Measurements from ENCODE around the gene GPR148. TPM values are rescaled to one million over a fixed set of nuclear protein-coding genes. Genes with fewer than 3 reads are reported as not detected.
A peak's percentile ranks its signal among the peaks of the same experiment; 100 is the strongest.

Gene GPR148
- total and polyA plus RNA-seq, 2 of the 8 experiments (the other 6 are each of a cell fraction or from before 2014, with no cell fraction given): 0.05 TPM; not detected in 1

DNA sequence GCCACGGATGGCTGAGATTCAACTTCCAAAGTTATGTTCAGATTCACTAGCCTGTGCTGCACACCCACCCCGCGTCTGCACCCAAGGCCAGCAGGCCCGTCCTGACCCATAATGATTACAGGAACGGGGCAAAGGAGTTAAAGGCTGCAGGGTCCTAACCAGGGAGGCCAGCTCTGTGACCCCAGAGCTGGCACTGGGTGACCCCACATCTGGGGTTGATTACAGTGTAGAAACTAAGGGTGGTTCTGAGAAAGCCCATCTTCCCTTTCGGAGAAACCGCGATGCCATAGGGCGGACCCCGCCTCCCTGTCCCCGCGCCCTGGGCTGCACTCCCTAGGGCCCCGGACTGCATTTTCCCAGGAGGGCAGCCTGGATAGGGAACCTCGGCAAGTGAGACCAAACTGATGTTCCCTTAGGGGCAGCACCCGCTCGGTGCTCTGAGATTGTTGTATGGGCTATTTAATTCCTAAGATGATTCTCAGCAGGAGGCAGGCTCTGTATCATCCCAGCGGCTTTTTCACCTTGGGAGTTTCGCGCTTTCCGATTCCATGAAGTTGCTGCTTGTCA lies 2.2 kb upstream of the GPR148 start:
- H2AFZ ChIP-seq (ENCODE audit: low read length): peak overlapping the region; percentile 76
- H3K14ac ChIP-seq (ENCODE audit: insufficient read length): no peak overlapping the region
- no peak overlapping the region for H2BK15ac ChIP-seq (ENCODE audit: low read length)
- no peak overlapping the region for H4K5ac ChIP-seq (ENCODE audit: insufficient read length, low read depth, low read length)
- DNase-seq (ENCODE audit: low read depth in 1 of 2, low spot score in 2 of 2): peak in 1 of 2 experiments; percentile 61
- H3K79me2 ChIP-seq (ENCODE audit: control insufficient read depth in 1 of 2, insufficient read depth in 2 of 2, low read length in 2 of 2): no peaks in the 10 kb centered on the region
- peaks cover 3 to 10% (median 7%) of the 10 kb centered on the region in 4 experiments for H3K4me1 ChIP-seq (replicated peaks in 1 of 4; ENCODE audit: control insufficient read depth in 3 of 4, insufficient read depth in 4 of 4, low read length in 3 of 4)
- H3K23me2 ChIP-seq (ENCODE audit: low read depth, low read length): peaks cover 19% of the 10 kb centered on the region
- H3K27me3 ChIP-seq (replicated peaks in 1 of 4; ENCODE audit: control insufficient read depth in 3 of 4, extremely low read depth in 1 of 4, insufficient read depth in 3 of 4, low read length in 3 of 4): peaks cover 0 to 18% (median 11%) of the 10 kb centered on the region in 4 experiments; a peak in 6 of 7 replicates
- no peak for FAIRE-seq
- H3K56ac ChIP-seq (replicated peaks; ENCODE audit: insufficient read length, low read depth, low read length): no peak overlapping the region
- no peak overlapping the region for H2BK120ac ChIP-seq (replicated peaks; ENCODE audit: low read depth, low read length)
- peak overlapping the region; percentile 47 to 66 (median 58) for H3K4me3 ChIP-seq (ENCODE audit: extremely low read depth in 1 of 4, insufficient read depth in 2 of 4, low read depth in 3 of 4, low read length in 4 of 4)
- no peak overlapping the region for H2BK20ac ChIP-seq (ENCODE audit: low read length)
- no peaks in the 10 kb centered on the region for H3K79me1 ChIP-seq (ENCODE audit: low read depth, low read length)
- H3K18ac ChIP-seq (ENCODE audit: extremely low read depth, low read length): no peak overlapping the region; the same call in 1 of the 2 replicates
- peak overlapping the region in 3 of 4 experiments; percentile 3 to 67 (median 45); a peak in 5 of 7 replicates for H3K9ac ChIP-seq (replicated peaks in 1 of 4; ENCODE audit: extremely low read depth in 1 of 4, low read depth in 3 of 4, low read length in 3 of 4)
- POLR2A ChIA-PET (ENCODE audit: partially characterized antibody): no interaction called here
- peak overlapping the region; percentile 85 to 91 for H3K4me2 ChIP-seq (ENCODE audit: insufficient read depth in 1 of 2, low read depth in 2 of 2, low read length in 2 of 2)
- no peak overlapping the region for H3K27ac ChIP-seq (ENCODE audit: low read depth, low read length)
- H2AK5ac ChIP-seq (ENCODE audit: low read depth, low read length): no peak overlapping the region
- no peak overlapping the region for H4K91ac ChIP-seq (replicated peaks; ENCODE audit: insufficient read length, low read length)
- CTCF ChIA-PET (ENCODE audit: partially characterized antibody): no interaction called here
- H3K23ac ChIP-seq (ENCODE audit: insufficient read length): no peak overlapping the region
- WGBS, 2 experiments (ENCODE audit: extremely low coverage in 1 of 2, insufficient coverage in 1 of 2, insufficient read length in 1 of 2, insufficient replicate concordance in 2 of 2, low coverage in 1 of 2, low lambda C conversion rate in 2 of 2, missing lambda C conversion rate in 1 of 2): 21% methylated on average over 20 of the region's 20 CpGs; no CpG with 5 or more reads in 1 of the 2 experiments
- peaks cover 0 to 3% of the 10 kb centered on the region in 2 experiments for H4K20me1 ChIP-seq (replicated peaks in 1 of 2; ENCODE audit: control insufficient read depth in 1 of 2, insufficient read depth in 2 of 2, low read length in 2 of 2)
- H2BK5ac ChIP-seq (ENCODE audit: low read depth, low read length): 0 out of 2 replicates have a peak overlapping the region, but pooled peaks have one; percentile 8
- TF ChIP-seq EZH2 (IDR thresholded peaks at IDR 0.05; ENCODE audit: low read depth, low read length, severe bottlenecking): peak; percentile 43
- TF ChIP-seq SUZ12 (IDR thresholded peaks at IDR 0.05; ENCODE audit: low read length): peak; percentile 30; the same call in 1 of the 2 replicates
- TF ChIP-seq ZNF274 (IDR thresholded peaks at IDR 0.05; ENCODE audit: borderline replicate concordance, extremely low read depth, low read length): no peak
- TF ChIP-seq SIN3A (conservative IDR thresholded peaks at IDR 0.05 in 1 of 2, IDR thresholded peaks at IDR 0.05 in 1 of 2; ENCODE audit: low read depth in 1 of 2, low read length in 2 of 2): peak in 1 of 2 experiments; percentile 39; a peak in 1 of 4 replicates
- TF ChIP-seq GTF2F1 (IDR thresholded peaks at IDR 0.05; ENCODE audit: borderline replicate concordance, low read depth, low read length): no peak
- no peak overlapping the region for H3K4ac ChIP-seq (replicated peaks; ENCODE audit: insufficient read length, low read depth, low read length)
- no peak overlapping the region for H2BK12ac ChIP-seq (ENCODE audit: low read depth, low read length)
- 0 out of 4 replicates have a peak, but pooled peaks cover 0 to 3% of the 10 kb centered on the region in 2 experiments for H3K9me3 ChIP-seq (ENCODE audit: insufficient read depth in 2 of 2, low read depth in 1 of 2, low read length in 1 of 2)
- H3K36me3 ChIP-seq (ENCODE audit: control insufficient read depth in 2 of 4, insufficient read depth in 4 of 4, low read length in 3 of 4): no peaks in the 10 kb centered on the region
- H4K8ac ChIP-seq (ENCODE audit: extremely low read depth, insufficient read depth, low read length): no peak overlapping the region

Data from H1 (cell line).